T-helper 1 cell treated with Interleukin-12 subunit alpha and Interleukin-12 subunit beta and Interleukin-4 antibody, amounts not matched to agents 30 μg/mL and 1 μg/mL, for 36 hours (primary cell): ENCODE data around the gene KLHL1.

Experiments used
- H3K27ac Mint-ChIP-seq: one replicate; pipeline ENCODE4 v1.8.0; 2021; ENCODE audit warnings: mild to moderate bottlenecking, mixed read lengths
- H3K27me3 Mint-ChIP-seq: one replicate; pipeline ENCODE4 v1.8.0; 2021; ENCODE audit warnings: low read depth, mixed read lengths
- H3K36me3 Mint-ChIP-seq: one replicate; pipeline ENCODE4 v1.8.0; 2021; ENCODE audit warnings: low read depth, mixed read lengths
- H3K4me1 Mint-ChIP-seq: one replicate; pipeline ENCODE4 v1.8.0; 2021; ENCODE audit warnings: low read depth, mixed read lengths
- H3K4me3 Mint-ChIP-seq: one replicate; pipeline ENCODE4 v1.8.0; 2021; ENCODE audit warnings: mild to moderate bottlenecking, moderate library complexity, mixed read lengths
- H3K9me3 Mint-ChIP-seq: one replicate; pipeline ENCODE4 v1.8.0; 2021; ENCODE audit warnings: mixed read lengths

KLHL1 gene

DNA sequence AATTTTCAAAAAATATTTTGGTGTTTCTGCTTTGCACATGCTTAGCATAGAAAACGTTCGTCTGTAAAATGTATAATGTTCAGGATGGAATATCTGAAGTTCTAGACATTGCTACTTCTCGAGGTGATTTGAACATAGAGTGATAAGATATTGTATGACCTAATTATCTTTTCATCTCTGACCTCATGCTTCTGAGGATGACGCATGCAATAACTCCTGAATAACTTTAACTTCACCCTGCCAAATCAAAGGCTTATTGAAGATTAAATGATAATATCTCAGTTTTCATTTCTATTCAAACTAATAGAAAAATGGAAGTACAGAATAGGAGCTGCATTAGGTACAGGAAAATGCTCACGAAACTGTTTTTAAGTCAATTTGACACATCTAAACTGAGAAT is 151.4 kb downstream of the KLHL1 start:
- Mint-ChIP-seq H3K27ac (no peak overlapping the region), H3K27me3 (no peaks in the 10 kb centered on the region), H3K9me3 (peaks cover 3% of the 10 kb centered on the region), H3K36me3 (no peaks in the 10 kb centered on the region), H3K4me3 (no peak overlapping the region), H3K4me1 (no peaks in the 10 kb centered on the region)

DNA sequence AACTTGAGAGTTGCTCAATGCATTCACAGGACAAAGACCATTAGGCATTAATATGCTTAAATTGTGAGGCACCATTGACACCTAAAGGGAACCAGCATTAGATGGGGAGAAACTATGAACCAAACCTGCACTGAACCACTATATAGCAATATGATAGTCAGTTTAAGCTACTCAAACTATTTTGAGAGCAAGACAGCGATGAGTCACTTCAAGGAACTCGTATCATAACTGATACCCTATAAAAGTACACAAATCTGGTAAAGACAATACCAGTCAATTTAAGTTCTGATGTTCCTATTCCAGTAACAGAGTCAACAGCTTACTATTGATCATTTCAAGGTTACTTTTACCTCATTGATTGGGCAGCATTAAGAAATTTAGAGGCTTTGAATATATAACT is 151.9 kb downstream of the KLHL1 start:
- Mint-ChIP-seq H3K4me1 (no peaks in the 10 kb centered on the region), H3K27me3 (no peaks in the 10 kb centered on the region), H3K27ac (no peak overlapping the region), H3K36me3 (no peaks in the 10 kb centered on the region), H3K9me3 (peaks cover 3% of the 10 kb centered on the region), H3K4me3 (no peak overlapping the region)

DNA sequence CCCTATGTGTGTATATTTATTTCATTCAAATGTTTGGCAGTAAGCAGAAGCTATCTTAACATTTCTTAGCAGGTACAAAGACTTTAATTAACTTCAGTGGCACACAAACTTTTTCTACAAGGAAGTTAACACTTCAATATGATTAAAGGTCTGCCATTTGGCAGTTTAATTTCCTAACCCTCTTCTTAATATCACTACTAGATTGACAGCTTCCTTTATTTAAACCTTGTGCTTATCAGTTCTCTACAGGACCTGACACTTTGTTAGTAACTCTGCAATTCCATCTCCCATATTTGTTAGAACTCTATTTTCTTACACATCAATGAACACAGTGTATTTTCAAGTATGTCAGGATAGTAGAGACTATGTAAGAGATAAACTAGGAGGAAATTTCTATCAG is 153.0 kb downstream of the KLHL1 start:
- Mint-ChIP-seq H3K4me3 (no peak overlapping the region), H3K36me3 (no peaks in the 10 kb centered on the region)

DNA sequence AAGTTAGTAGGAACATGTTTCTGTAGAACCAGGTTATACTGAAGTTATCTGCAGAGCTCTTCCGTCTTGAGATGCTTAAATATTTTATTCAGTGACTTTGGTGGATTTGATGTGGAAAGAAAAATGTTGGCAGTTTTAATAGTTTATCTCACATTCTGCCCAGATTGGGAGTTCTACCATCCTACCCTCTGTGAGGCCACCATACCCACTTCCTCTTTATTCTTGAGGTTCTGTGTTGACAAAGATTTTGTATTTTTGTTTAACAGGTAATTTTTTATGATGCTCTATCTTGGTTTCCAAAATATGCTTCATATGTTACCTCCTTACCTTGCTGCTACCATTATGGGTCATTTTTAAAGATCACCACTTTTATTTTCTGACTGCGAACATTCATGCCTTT is 156.8 kb downstream of the KLHL1 start:
- H3K27me3 Mint-ChIP-seq: no peaks in the 10 kb centered on the region
- no peak overlapping the region for H3K27ac Mint-ChIP-seq
- H3K4me1 Mint-ChIP-seq: no peaks in the 10 kb centered on the region
- H3K9me3 Mint-ChIP-seq: peaks cover 12% of the 10 kb centered on the region
- no peak overlapping the region for H3K4me3 Mint-ChIP-seq
- H3K36me3 Mint-ChIP-seq: no peaks in the 10 kb centered on the region

More for the DNA sequence above, 153.0 kb downstream of the KLHL1 start:
- Mint-ChIP-seq H3K27ac (no peak overlapping the region), H3K27me3 (no peaks in the 10 kb centered on the region), H3K4me1 (no peaks in the 10 kb centered on the region), H3K9me3 (peaks cover 5% of the 10 kb centered on the region)

DNA sequence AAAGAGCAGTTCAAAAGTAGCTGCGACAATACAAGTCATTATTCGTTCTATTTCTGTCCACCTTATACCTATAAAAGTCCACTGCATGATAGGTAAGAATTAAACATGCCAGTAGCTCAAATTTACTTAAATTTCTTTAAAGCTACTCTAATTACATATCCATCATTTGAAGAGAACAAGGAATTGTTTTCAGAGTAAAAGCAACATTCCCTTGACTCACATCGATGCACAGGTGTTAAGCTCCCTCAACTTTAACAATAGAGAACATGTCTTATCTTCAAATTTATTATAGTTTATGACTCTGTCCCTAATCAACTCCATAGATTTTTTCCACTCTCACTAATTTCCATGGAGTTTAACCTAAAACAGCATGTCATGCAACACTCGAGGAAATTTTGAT is 158.1 kb downstream of the KLHL1 start:
- no peaks in the 10 kb centered on the region for H3K36me3 Mint-ChIP-seq
- no peak overlapping the region for H3K4me3 Mint-ChIP-seq
- H3K27me3 Mint-ChIP-seq: no peaks in the 10 kb centered on the region
- H3K27ac Mint-ChIP-seq: no peak overlapping the region
- H3K9me3 Mint-ChIP-seq: peaks cover 12% of the 10 kb centered on the region
- H3K4me1 Mint-ChIP-seq: no peaks in the 10 kb centered on the region

GRCh38 chr13:69948016-69948415 is 160.2 kb downstream of the KLHL1 start:
- peaks cover 12% of the 10 kb centered on the region for H3K9me3 Mint-ChIP-seq
- no peak overlapping the region for H3K27ac Mint-ChIP-seq
- H3K36me3 Mint-ChIP-seq: no peaks in the 10 kb centered on the region
- H3K4me3 Mint-ChIP-seq: no peak overlapping the region
- H3K4me1 Mint-ChIP-seq: no peaks in the 10 kb centered on the region
- no peaks in the 10 kb centered on the region for H3K27me3 Mint-ChIP-seq

DNA sequence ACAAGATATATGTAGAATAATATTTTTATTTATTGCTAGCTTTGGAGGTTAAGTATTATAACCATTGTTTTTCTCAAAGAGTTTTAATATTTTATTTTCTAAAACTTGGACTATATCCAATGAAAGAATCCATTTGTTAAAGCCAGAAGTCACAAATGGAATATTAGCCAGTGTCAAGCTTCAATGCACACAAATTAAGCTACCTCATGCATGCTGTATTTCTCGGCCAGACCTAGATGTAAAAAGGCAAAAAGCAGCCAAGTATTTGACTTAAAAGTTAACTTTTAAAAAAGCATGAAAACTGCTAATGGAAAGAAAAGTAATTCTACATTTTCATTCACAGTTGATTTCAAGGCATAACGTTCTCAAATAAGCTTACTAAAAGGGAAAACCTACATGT is 160.7 kb downstream of the KLHL1 start:
- H3K4me3 Mint-ChIP-seq: no peak overlapping the region
- H3K27me3 Mint-ChIP-seq: no peaks in the 10 kb centered on the region
- H3K9me3 Mint-ChIP-seq: peaks cover 12% of the 10 kb centered on the region
- no peak overlapping the region for H3K27ac Mint-ChIP-seq
- no peaks in the 10 kb centered on the region for H3K4me1 Mint-ChIP-seq
- H3K36me3 Mint-ChIP-seq: no peaks in the 10 kb centered on the region

- no peaks in the 10 kb centered on the region for H3K4me1 Mint-ChIP-seq
- no peak overlapping the region for H3K4me3 Mint-ChIP-seq
- peaks cover 12% of the 10 kb centered on the region for H3K9me3 Mint-ChIP-seq
- no peaks in the 10 kb centered on the region for H3K27me3 Mint-ChIP-seq
- H3K36me3 Mint-ChIP-seq: no peaks in the 10 kb centered on the region
- H3K27ac Mint-ChIP-seq: no peak overlapping the region
Observed at GRCh38 chr13:69946511-69946910, 161.7 kb downstream of the KLHL1 start.

DNA sequence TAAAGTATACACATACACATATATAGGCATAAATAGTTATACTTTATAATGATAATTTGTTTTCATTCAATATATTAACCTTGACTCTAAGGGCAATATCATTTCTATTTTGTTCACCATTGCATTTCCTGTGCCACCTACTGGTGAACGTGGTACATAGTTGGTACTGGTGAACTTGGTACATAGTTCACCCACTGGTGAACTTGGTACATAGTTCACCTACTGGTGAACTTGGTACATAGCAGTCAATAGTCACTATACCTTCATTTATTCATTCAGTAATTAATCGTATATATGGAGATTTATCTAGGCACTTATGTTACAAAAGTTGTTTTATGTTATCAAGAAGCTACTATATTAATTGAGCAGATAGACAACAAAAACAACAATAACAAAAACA is 173.2 kb downstream of the KLHL1 start:
- Mint-ChIP-seq H3K27me3 (no peaks in the 10 kb centered on the region), H3K27ac (no peak overlapping the region), H3K36me3 (no peaks in the 10 kb centered on the region), H3K9me3 (peaks cover 4% of the 10 kb centered on the region), H3K4me3 (no peak overlapping the region), H3K4me1 (no peaks in the 10 kb centered on the region)

DNA sequence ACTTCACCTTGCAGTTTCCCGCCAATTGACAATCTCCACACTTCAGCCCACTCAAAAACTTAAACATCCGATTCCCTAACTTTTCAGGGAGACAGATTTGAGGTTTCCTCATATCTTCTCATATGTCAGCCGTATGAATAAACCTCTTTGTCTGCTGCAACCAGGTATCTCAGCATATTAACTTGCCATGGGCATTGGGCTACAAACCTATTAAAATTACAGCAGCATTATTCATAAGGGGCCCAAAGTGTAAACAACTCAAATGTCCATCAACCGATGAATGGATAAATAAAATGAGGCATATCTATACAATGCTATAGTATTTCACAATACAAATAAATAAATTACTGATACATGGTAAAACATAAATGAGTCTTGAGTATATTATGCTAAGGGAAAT is 180.0 kb downstream of the KLHL1 start:
- H3K4me1 Mint-ChIP-seq: no peaks in the 10 kb centered on the region

DNA sequence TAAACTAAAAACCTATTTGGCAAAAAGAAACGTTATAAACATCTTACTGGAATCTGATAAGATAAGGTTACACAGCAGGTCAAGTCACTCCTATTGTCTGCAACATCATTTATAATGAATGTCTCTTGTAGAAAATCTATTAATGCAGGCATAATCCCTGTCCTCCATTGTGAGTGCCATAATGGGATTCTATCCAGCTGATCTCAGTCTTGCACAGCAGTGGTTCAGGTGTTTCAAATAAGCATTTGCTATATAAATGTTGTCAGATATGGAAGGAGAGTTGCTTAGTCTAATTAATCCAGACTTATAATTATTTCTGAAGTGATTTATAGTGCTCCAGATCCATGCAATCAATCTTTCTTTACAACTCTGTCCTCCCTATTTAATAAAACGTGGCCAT is 187.1 kb downstream of the KLHL1 start:
- Mint-ChIP-seq H3K27ac (no peak overlapping the region), H3K27me3 (no peaks in the 10 kb centered on the region), H3K4me3 (no peak overlapping the region), H3K9me3 (peaks cover 7% of the 10 kb centered on the region), H3K4me1 (no peaks in the 10 kb centered on the region), H3K36me3 (no peaks in the 10 kb centered on the region)

More for the DNA sequence above, 180.0 kb downstream of the KLHL1 start:
- Mint-ChIP-seq H3K27me3 (no peaks in the 10 kb centered on the region), H3K36me3 (no peaks in the 10 kb centered on the region), H3K27ac (no peak overlapping the region), H3K4me3 (no peak overlapping the region), H3K9me3 (peaks cover 3% of the 10 kb centered on the region)

DNA sequence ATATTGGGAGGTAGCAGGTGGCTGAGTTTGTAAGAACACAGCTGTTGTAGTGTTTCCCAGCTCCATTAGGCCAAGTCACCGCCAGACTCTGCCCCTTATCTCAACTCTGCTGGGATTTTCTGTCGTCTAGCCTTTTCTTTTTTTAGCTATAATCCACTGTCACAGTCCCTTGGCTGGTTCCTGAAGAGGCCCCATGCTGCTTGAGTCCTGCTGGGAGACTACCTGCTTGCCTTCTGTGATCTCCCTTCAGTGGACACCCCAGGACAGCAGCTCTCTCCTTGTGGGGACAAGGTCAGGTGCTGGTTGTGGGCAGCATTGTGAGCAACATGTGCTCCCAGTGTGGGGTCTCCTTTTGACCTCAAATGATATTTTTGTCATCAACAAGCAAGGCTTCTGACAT is 195.6 kb downstream of the KLHL1 start:
- H3K9me3 Mint-ChIP-seq: no peaks in the 10 kb centered on the region
- no peaks in the 10 kb centered on the region for H3K27me3 Mint-ChIP-seq
- no peaks in the 10 kb centered on the region for H3K4me1 Mint-ChIP-seq
- H3K27ac Mint-ChIP-seq: no peak overlapping the region
- H3K4me3 Mint-ChIP-seq: no peak overlapping the region
- H3K36me3 Mint-ChIP-seq: no peaks in the 10 kb centered on the region

- H3K27ac Mint-ChIP-seq: no peak overlapping the region
- H3K36me3 Mint-ChIP-seq: no peaks in the 10 kb centered on the region
- H3K9me3 Mint-ChIP-seq: no peaks in the 10 kb centered on the region
- no peaks in the 10 kb centered on the region for H3K27me3 Mint-ChIP-seq
- H3K4me3 Mint-ChIP-seq: no peak overlapping the region
- no peaks in the 10 kb centered on the region for H3K4me1 Mint-ChIP-seq
Observed at GRCh38 chr13:69910800-69911199, 197.5 kb downstream of the KLHL1 start.

GRCh38 chr13:69904784-69905183 is 203.5 kb downstream of the KLHL1 start:
- no peaks in the 10 kb centered on the region for H3K36me3 Mint-ChIP-seq
- H3K9me3 Mint-ChIP-seq: peaks cover 13% of the 10 kb centered on the region
- H3K27ac Mint-ChIP-seq: no peak overlapping the region
- H3K27me3 Mint-ChIP-seq: no peaks in the 10 kb centered on the region
- H3K4me1 Mint-ChIP-seq: no peaks in the 10 kb centered on the region
- no peak overlapping the region for H3K4me3 Mint-ChIP-seq

GRCh38 chr13:69903081-69903480 is 205.2 kb downstream of the KLHL1 start:
- Mint-ChIP-seq H3K4me3 (no peak overlapping the region), H3K27me3 (no peaks in the 10 kb centered on the region), H3K4me1 (no peaks in the 10 kb centered on the region), H3K9me3 (peaks cover 19% of the 10 kb centered on the region), H3K36me3 (no peaks in the 10 kb centered on the region), H3K27ac (no peak overlapping the region)

DNA sequence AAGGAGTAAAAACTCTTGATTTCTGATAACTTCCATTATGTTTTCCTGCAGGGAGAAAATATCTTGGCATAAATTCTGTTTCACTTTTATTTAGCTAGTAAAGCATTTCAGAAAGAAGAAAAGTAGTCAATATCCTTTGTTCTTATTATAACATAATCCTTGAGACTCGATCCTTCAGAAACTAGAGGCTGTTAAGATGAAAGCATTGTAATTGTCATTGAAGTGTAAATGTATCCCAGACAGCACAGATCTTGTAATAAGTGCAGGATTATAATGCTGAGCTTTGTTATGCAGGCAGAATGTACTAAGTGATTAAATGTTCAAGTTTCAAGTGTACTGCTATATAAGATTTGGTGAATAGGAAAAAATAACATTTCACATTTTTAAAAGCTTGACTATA is 225.8 kb downstream of the KLHL1 start:
- Mint-ChIP-seq H3K4me1 (no peaks in the 10 kb centered on the region), H3K9me3 (peaks cover 4% of the 10 kb centered on the region), H3K4me3 (no peak overlapping the region), H3K27ac (no peak overlapping the region), H3K36me3 (no peaks in the 10 kb centered on the region), H3K27me3 (no peaks in the 10 kb centered on the region)
